Ureter (tissue), 1 donor: Measurements from ENCODE around the gene DCAF12. TPM values are rescaled to one million over a fixed set of nuclear protein-coding genes. Genes with fewer than 3 reads are reported as not detected.
A peak's percentile ranks its signal among the peaks of the same experiment; 100 is the strongest.

Source experiments
- DNase-seq: peaks from one replicate; pipeline ENCODE4 v3.0.0-alpha.2; 2020; ENCODE audit warnings: low spot score
- total RNA-seq: library from RNA; stranded (reverse); gene quantifications from one replicate; pipeline ENCODE4 v1.2.4, GENCODE V29; 2023
- donor health status: DM: yes; HTN: yes; CAD: no.

DCAF12 gene
- total RNA-seq, 1 donor from 2014 or later = 31.6 TPM

- DNase-seq = no peak
Measured at GRCh38 chr9:34125681-34126206, 754 bp downstream of the DCAF12 start.

GRCh38 chr9:34124926-34125325 lies 1.6 kb downstream of the DCAF12 start:
- DNase-seq = no peak

- DNase-seq = no peak
Measured at GRCh38 chr9:34124099-34124498, 2.4 kb downstream of the DCAF12 start.

GRCh38 chr9:34123682-34124081 lies 2.8 kb downstream of the DCAF12 start:
- no peak for DNase-seq

- no peak for DNase-seq
Measured at GRCh38 chr9:34121996-34122395, 4.5 kb downstream of the DCAF12 start.

GRCh38 chr9:34119713-34120112 lies 6.8 kb downstream of the DCAF12 start:
- no peak for DNase-seq

GRCh38 chr9:34114436-34114835 lies 12.1 kb downstream of the DCAF12 start:
- DNase-seq = no peak

GRCh38 chr9:34106110-34106509 lies 20.4 kb downstream of the DCAF12 start:
- no peak for DNase-seq

- DNase-seq = no peak
Measured at GRCh38 chr9:34102796-34103195, 23.7 kb downstream of the DCAF12 start.

- no peak for DNase-seq
Measured at GRCh38 chr9:34098307-34098706, 28.2 kb downstream of the DCAF12 start.

GRCh38 chr9:34097865-34098264 lies 28.6 kb downstream of the DCAF12 start:
- no peak for DNase-seq

GRCh38 chr9:34096751-34097150 lies 29.7 kb downstream of the DCAF12 start:
- no peak for DNase-seq

- DNase-seq = no peak
Measured at GRCh38 chr9:34093578-34093977, 32.9 kb downstream of the DCAF12 start.

- no peak for DNase-seq
Measured at GRCh38 chr9:34089311-34089710, 37.2 kb downstream of the DCAF12 start.

- no peak for DNase-seq
Measured at GRCh38 chr9:34087370-34087769, 39.1 kb downstream of the DCAF12 start.

- DNase-seq = no peak
Measured at GRCh38 chr9:34086864-34087263, 39.6 kb downstream of the DCAF12 start.

- DNase-seq = no peak
Measured at GRCh38 chr9:34085581-34086500, 40.7 kb downstream of the DCAF12 start.

- DNase-seq = no peak
Measured at GRCh38 chr9:34084562-34084961, 41.9 kb downstream of the DCAF12 start.

GRCh38 chr9:34079181-34079580 lies 47.3 kb downstream of the DCAF12 start:
- DNase-seq = no peak

GRCh38 chr9:34072868-34073590 lies 53.5 kb downstream of the DCAF12 start:
- DNase-seq = peak; percentile 49

- DNase-seq = peak; percentile 83
Measured at GRCh38 chr9:34072410-34072809, 54.1 kb downstream of the DCAF12 start.

GRCh38 chr9:34070606-34071324 lies 55.7 kb downstream of the DCAF12 start:
- no peak for DNase-seq
